ENCODE data around the gene MTHFSD. TPM values are rescaled to one million over a fixed set of nuclear protein-coding genes. Genes with fewer than 3 reads are reported as not detected.

The MTHFSD gene
- total and polyA plus RNA-seq, 2 donors (not counting 3 experiments of a cell fraction or from before 2014, with no cell fraction given): 16.7 to 21.1 TPM

GRCh38 chr16:86601356-86601755, 46.3 kb upstream of the MTHFSD start:
- DNase-seq (ENCODE audit: low read depth, low spot score) (no peak), FAIRE-seq (no peak)
- Histone ChIP-seq H3K27me3 (ENCODE audit: control insufficient read depth in 2 of 2, insufficient read depth in 2 of 2, low read length in 2 of 2) (no peaks in the 10 kb centered on the region), H3K9ac (replicated peaks; ENCODE audit: extremely low read depth, insufficient read depth, low read length) (no peak overlapping the region), H2AFZ (ENCODE audit: low read depth, low read length) (no peak overlapping the region), H3K27ac (ENCODE audit: insufficient read depth, low read depth, low read length) (no peak overlapping the region), H3K79me2 (ENCODE audit: control insufficient read depth, insufficient read depth, low read length) (no peaks in the 10 kb centered on the region), H3K36me3 (ENCODE audit: control insufficient read depth in 2 of 2, extremely low read depth in 1 of 2, insufficient read depth in 2 of 2, low read length in 2 of 2) (no peaks in the 10 kb centered on the region), H4K20me1 (replicated peaks; ENCODE audit: control insufficient read depth, extremely low read depth, insufficient read depth, low read length) (no peaks in the 10 kb centered on the region), H3K9me3 (replicated peaks; ENCODE audit: control insufficient read depth, insufficient read depth, low read length) (no peaks in the 10 kb centered on the region), H3K4me3 (replicated peaks in 1 of 3; ENCODE audit: insufficient read depth in 1 of 3, low read depth in 1 of 3, low read length in 3 of 3) (no peak overlapping the region), H3K4me2 (ENCODE audit: insufficient read depth, low read length) (no peak overlapping the region), H3K9me1 (replicated peaks; ENCODE audit: control insufficient read depth, extremely low read depth, insufficient read depth, low read length) (no peaks in the 10 kb centered on the region), H3K4me1 (ENCODE audit: control insufficient read depth, extremely low read depth, insufficient read depth, low read length) (no peaks in the 10 kb centered on the region)
- TF ChIP-seq CTCF (IDR thresholded peaks at IDR 0.05; ENCODE audit: extremely low read depth in 1 of 2, insufficient read depth in 1 of 2, low read depth in 1 of 2, low read length in 2 of 2) (no peak), EZH2 (IDR thresholded peaks at IDR 0.05; ENCODE audit: borderline replicate concordance, low read depth, low read length, severe bottlenecking) (no peak), POLR2A (IDR thresholded peaks at IDR 0.05; ENCODE audit: low read depth, low read length) (no peak), GATA2 (IDR thresholded peaks at IDR 0.05; ENCODE audit: insufficient read depth, insufficient read length, low read depth, low read length) (no peak), FOS (IDR thresholded peaks at IDR 0.05; ENCODE audit: borderline replicate concordance, insufficient read depth, low read length) (no peak), MYC (IDR thresholded peaks at IDR 0.05; ENCODE audit: low read depth, low read length) (no peak), JUN (IDR thresholded peaks at IDR 0.05; ENCODE audit: borderline replicate concordance, insufficient read depth, insufficient read length, low read depth) (no peak), POLR2AphosphoS5 (IDR thresholded peaks at IDR 0.05; ENCODE audit: insufficient read depth, low read depth, low read length) (no peak)
- TF ChIP-seq, protein P1, sequence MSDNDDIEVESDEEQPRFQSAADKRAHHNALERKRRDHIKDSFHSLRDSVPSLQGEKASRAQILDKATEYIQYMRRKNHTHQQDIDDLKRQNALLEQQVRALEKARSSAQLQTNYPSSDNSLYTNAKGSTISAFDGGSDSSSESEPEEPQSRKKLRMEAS (IDR thresholded peaks at IDR 0.05; ENCODE audit: insufficient read depth, insufficient read length): no peak
- intact Hi-C loops (cut with micrococcal nuclease): no loop called here
- dilution Hi-C loops (cut with MboI; ENCODE audit: extremely low pct_ligation_motif_present, low sequenced_read_pairs): no loop called here
- no TSS peak for BruUV-seq (replicated peaks)
- ChIA-PET POLR2A (no interaction called here), CTCF (interaction anchor here (1.5 kb wide), 1 partner anchor 11 kb away, joined by 3 read pairs; no protein-coding TSS in a partner anchor)
